Neural cell (in vitro differentiated cells): ENCODE measurements around the gene MYO3A. TPM values are rescaled to one million over a fixed set of nuclear protein-coding genes. Genes with fewer than 3 reads are reported as not detected.
A peak's percentile ranks its signal among the peaks of the same experiment; 100 is the strongest.

Experiments
- H2AFZ ChIP-seq: fragments of 200-600, 300-800 bp; sonication (generic), shearing (Covaris generic); 2 replicates; pipeline ENCODE4 v1.6.0; 2014; ENCODE audit warnings: low read depth, mild to moderate bottlenecking, antibody characterized with exemption, low read length, moderate library complexity
- H3F3A ChIP-seq: fragments of 200-600 bp; shearing (Covaris generic); 2 replicates; pipeline ENCODE4 v1.6.1; 2016; ENCODE audit warnings: mild to moderate bottlenecking, moderate library complexity, mixed read lengths, antibody characterized with exemption, low read length; ENCODE audit not compliant: insufficient read depth, poor library complexity, severe bottlenecking
- H3K27ac ChIP-seq: fragments of 200-600, 300-800 bp; sonication (generic), shearing (Covaris generic); 2 replicates; pipeline ENCODE4 v1.5.1; 2014; ENCODE audit warnings: mild to moderate bottlenecking, low read length, moderate library complexity
- H3K27me3 ChIP-seq: fragments of 300-800, 200-600 bp; sonication (generic), shearing (Covaris generic); 2 replicates; pipeline ENCODE4 v1.6.0; 2014; ENCODE audit warnings: mild to moderate bottlenecking, low read depth, low read length, moderate library complexity; ENCODE audit not compliant: insufficient read depth
- H3K36me3 ChIP-seq: fragments of 300-800, 200-600 bp; sonication (generic), shearing (Covaris generic); 2 replicates; pipeline ENCODE4 v1.5.1; 2014; ENCODE audit warnings: mild to moderate bottlenecking, antibody characterized with exemption, low read length, moderate library complexity; ENCODE audit not compliant: insufficient read depth
- H3K4me2 ChIP-seq: fragments of 300-800, 200-600 bp; sonication (generic), shearing (Covaris generic); 2 replicates; pipeline ENCODE4 v1.6.0; 2014; ENCODE audit warnings: mild to moderate bottlenecking, low read length
- H3K4me3 ChIP-seq: fragments of 300-800, 200-600 bp; sonication (generic), shearing (Covaris generic); 2 replicates; pipeline ENCODE4 v1.5.1; 2014; ENCODE audit warnings: mild to moderate bottlenecking, low read length, moderate library complexity
- H3K79me2 ChIP-seq: fragments of 200-600 bp; shearing (Covaris generic); replicated peaks from 2 replicates; pipeline ENCODE4 v1.6.0; 2014; ENCODE audit warnings: mild to moderate bottlenecking, low read length, moderate library complexity; ENCODE audit not compliant: insufficient read depth
- H3K9ac ChIP-seq: fragments of 300-800, 200-600 bp; sonication (generic), shearing (Covaris generic); 2 replicates; pipeline ENCODE4 v1.6.1; 2016; ENCODE audit warnings: mild to moderate bottlenecking, low read length, mixed read lengths
- H3K9me2 ChIP-seq: fragments of 200-600 bp; shearing (Covaris generic); 2 replicates; pipeline ENCODE4 v1.6.1; 2016; ENCODE audit warnings: mild to moderate bottlenecking, low read length, mixed read lengths; ENCODE audit not compliant: insufficient read depth
- H3K9me3 ChIP-seq: fragments of 200-600, 300-800 bp; sonication (generic), shearing (Covaris generic); 2 replicates; pipeline ENCODE4 v1.6.1; 2016; ENCODE audit warnings: mild to moderate bottlenecking, mixed run types, low read length, moderate library complexity, mixed read lengths
- H4K20me1 ChIP-seq: fragments of 200-600 bp; shearing (Covaris generic); 2 replicates; pipeline ENCODE4 v1.6.1; 2016; ENCODE audit warnings: mild to moderate bottlenecking, mixed run types; ENCODE audit not compliant: insufficient read depth
- CTCF ChIP-seq: fragments of 450-650 bp; IDR thresholded peaks from 2 replicates; pipeline ENCODE4 v1.5.1; 2014; ENCODE audit warnings: antibody characterized with exemption, mild to moderate bottlenecking, moderate library complexity; ENCODE audit not compliant: poor library complexity, severe bottlenecking
- EP300 ChIP-seq: fragments of 450-650 bp; conservative IDR thresholded peaks from 2 replicates; pipeline ENCODE4 v1.6.1; 2014; ENCODE audit warnings: antibody characterized with exemption, mild to moderate bottlenecking, moderate library complexity; ENCODE audit not compliant: poor library complexity, severe bottlenecking
- EZH2 ChIP-seq: fragments of 200-600, 300-800 bp; shearing (Covaris generic), sonication (generic); IDR thresholded peaks from 2 replicates; pipeline ENCODE4 v1.6.1; 2014; ENCODE audit warnings: antibody characterized with exemption, low read length, borderline replicate concordance, mild to moderate bottlenecking; ENCODE audit not compliant: insufficient read depth, poor library complexity, severe bottlenecking
- MXI1 ChIP-seq: fragments of 450-650 bp; conservative IDR thresholded peaks from 2 replicates; pipeline ENCODE4 v1.6.1; 2014; ENCODE audit warnings: antibody characterized with exemption, mild to moderate bottlenecking; ENCODE audit not compliant: poor library complexity, severe bottlenecking
- POLR2AphosphoS5 ChIP-seq: IDR thresholded peaks from 2 replicates; pipeline ENCODE4 v1.6.1; 2012
- RAD21 ChIP-seq: fragments of 450-650 bp; conservative IDR thresholded peaks from 2 replicates; pipeline ENCODE4 v1.6.1; 2014; ENCODE audit warnings: antibody characterized with exemption, mild to moderate bottlenecking, moderate library complexity
- REST ChIP-seq: IDR thresholded peaks from 2 replicates; pipeline ENCODE4 v1.6.1; 2012; ENCODE audit warnings: borderline replicate concordance
- SMC3 ChIP-seq: fragments of 450-650 bp; conservative IDR thresholded peaks from 2 replicates; pipeline ENCODE4 v1.6.1; 2014; ENCODE audit warnings: antibody characterized with exemption, mild to moderate bottlenecking, moderate library complexity; ENCODE audit not compliant: poor library complexity
- TAF1 ChIP-seq: IDR thresholded peaks from 2 replicates; pipeline ENCODE4 v1.6.1; 2012; ENCODE audit warnings: low read depth
- polyA plus RNA-seq: library from polyadenylated mRNA; depleted of rRNA; stranded (reverse); fragments of >200 nt; gene quantifications from 2 replicates; pipeline ENCODE4 v1.2.3, GENCODE V29; 2014

The MYO3A gene
- polyA plus RNA-seq, 1 donor from 2014 or later: 4.1 TPM

GRCh38 chr10:26090026-26090425 lies 156.0 kb downstream of the MYO3A start:
- Histone ChIP-seq H3K36me3 (no peaks in the 10 kb centered on the region), H3K27me3 (no peaks in the 10 kb centered on the region), H3K4me3 (no peak overlapping the region), H3K4me2 (no peak overlapping the region), H3K79me2 (no peaks in the 10 kb centered on the region), H4K20me1 (no peaks in the 10 kb centered on the region), H3F3A (no peaks in the 10 kb centered on the region), H3K9ac (no peak overlapping the region), H3K9me3 (no peaks in the 10 kb centered on the region), H3K9me2 (no peaks in the 10 kb centered on the region), H2AFZ (no peak overlapping the region), H3K27ac (no peak overlapping the region)
- TF ChIP-seq RAD21: no peak
- no peak for TF ChIP-seq SMC3
- no peak for TF ChIP-seq TAF1
- TF ChIP-seq EZH2: no peak
- no peak for TF ChIP-seq CTCF
- no peak for TF ChIP-seq MXI1
- no peak for TF ChIP-seq POLR2AphosphoS5
- TF ChIP-seq EP300: no peak
- no peak for TF ChIP-seq REST

GRCh38 chr10:26090762-26091161 lies 156.7 kb downstream of the MYO3A start:
- H3K9me2 ChIP-seq: no peaks in the 10 kb centered on the region
- H3K4me2 ChIP-seq: no peak overlapping the region
- no peak overlapping the region for H2AFZ ChIP-seq
- H3K27me3 ChIP-seq: no peaks in the 10 kb centered on the region
- TF ChIP-seq EZH2 (no peak), SMC3 (no peak), REST (no peak), MXI1 (no peak), POLR2AphosphoS5 (no peak), TAF1 (no peak), EP300 (no peak), RAD21 (no peak), CTCF (no peak)
- H3K9me3 ChIP-seq: no peaks in the 10 kb centered on the region
- no peaks in the 10 kb centered on the region for H3F3A ChIP-seq
- H3K36me3 ChIP-seq: no peaks in the 10 kb centered on the region
- H3K9ac ChIP-seq: no peak overlapping the region
- no peak overlapping the region for H3K4me3 ChIP-seq
- H3K79me2 ChIP-seq: no peaks in the 10 kb centered on the region
- H3K27ac ChIP-seq: peak overlapping the region; percentile 19
- no peaks in the 10 kb centered on the region for H4K20me1 ChIP-seq
